ENCODE measurements around the gene ADAMTS17. TPM values are rescaled to one million over a fixed set of nuclear protein-coding genes. Genes with fewer than 3 reads are reported as not detected.
A peak's percentile ranks its signal among the peaks of the same experiment; 100 is the strongest.

The ADAMTS17 gene
- total RNA-seq, 1 experiment from 2014 or later, result 4.2 TPM

DNA sequence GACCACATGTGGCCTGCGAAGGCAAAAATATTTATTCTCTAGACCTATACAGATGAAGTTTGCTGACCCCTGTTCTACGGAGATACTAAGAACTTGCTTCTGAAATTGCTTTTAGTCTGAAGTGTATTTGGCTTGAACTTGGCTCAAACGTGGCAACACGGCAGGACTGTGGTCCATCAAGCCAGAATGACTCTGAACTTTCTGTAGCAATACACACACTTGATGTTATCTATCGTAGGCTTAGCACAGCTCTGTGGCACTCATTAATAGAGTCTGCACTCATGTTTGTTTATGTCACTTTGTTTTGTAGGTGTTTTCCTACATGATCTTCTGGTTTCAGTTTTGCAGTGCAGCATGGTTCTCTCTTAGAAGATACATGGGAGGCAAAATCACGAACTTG is 298.1 kb downstream of the ADAMTS17 start:
- Histone ChIP-seq H4K20me1 (ENCODE audit: insufficient read depth) (no peaks in the 10 kb centered on the region), H3K27ac (ENCODE audit: low read depth, low read length) (peak overlapping the region; percentile 63), H3K36me3 (ENCODE audit: control insufficient read depth in 1 of 2, insufficient read depth in 2 of 2, low read length in 2 of 2) (no peaks in the 10 kb centered on the region), H3K79me2 (ENCODE audit: insufficient read depth, low read length) (no peaks in the 10 kb centered on the region), H3K4me1 (ENCODE audit: control insufficient read depth in 1 of 2, insufficient read depth in 2 of 2, low read length in 2 of 2) (peaks cover 25 to 27% of the 10 kb centered on the region in 2 experiments), H3K9me2 (ENCODE audit: insufficient read depth) (no peaks in the 10 kb centered on the region), H3K27me3 (ENCODE audit: insufficient read depth, low read length) (no peaks in the 10 kb centered on the region), H3K9me3 (ENCODE audit: control insufficient read depth in 1 of 2, insufficient read depth in 1 of 2, low read depth in 1 of 2, low read length in 2 of 2) (no peaks in the 10 kb centered on the region), H3K4me2 (ENCODE audit: low read length) (peak overlapping the region; percentile 78), H3K4me3 (replicated peaks in 1 of 2; ENCODE audit: low read depth in 1 of 2, low read length in 2 of 2) (peak overlapping the region; percentile 15 to 46; a peak in 3 of 4 replicates), H2AFZ (ENCODE audit: low read depth, low read length, poor library complexity, severe bottlenecking) (peak overlapping the region; percentile 86), H3K9ac (ENCODE audit: low read length) (peak overlapping the region; percentile 46)
- DNase-seq (ENCODE audit: low read depth, low spot score), result no peak
- peak; percentile 33 for ATAC-seq
- BruUV-seq (replicated peaks), result no TSS peak
- no peak for TF ChIP-seq ELF1 (IDR thresholded peaks at IDR 0.05; ENCODE audit: borderline replicate concordance, low read depth)
- TF ChIP-seq EZH2phosphoT487 (IDR thresholded peaks at IDR 0.05; ENCODE audit: borderline replicate concordance), result no peak
- TF ChIP-seq SRF (IDR thresholded peaks at IDR 0.05; ENCODE audit: low read depth), result no peak
- TF ChIP-seq, protein P1, sequence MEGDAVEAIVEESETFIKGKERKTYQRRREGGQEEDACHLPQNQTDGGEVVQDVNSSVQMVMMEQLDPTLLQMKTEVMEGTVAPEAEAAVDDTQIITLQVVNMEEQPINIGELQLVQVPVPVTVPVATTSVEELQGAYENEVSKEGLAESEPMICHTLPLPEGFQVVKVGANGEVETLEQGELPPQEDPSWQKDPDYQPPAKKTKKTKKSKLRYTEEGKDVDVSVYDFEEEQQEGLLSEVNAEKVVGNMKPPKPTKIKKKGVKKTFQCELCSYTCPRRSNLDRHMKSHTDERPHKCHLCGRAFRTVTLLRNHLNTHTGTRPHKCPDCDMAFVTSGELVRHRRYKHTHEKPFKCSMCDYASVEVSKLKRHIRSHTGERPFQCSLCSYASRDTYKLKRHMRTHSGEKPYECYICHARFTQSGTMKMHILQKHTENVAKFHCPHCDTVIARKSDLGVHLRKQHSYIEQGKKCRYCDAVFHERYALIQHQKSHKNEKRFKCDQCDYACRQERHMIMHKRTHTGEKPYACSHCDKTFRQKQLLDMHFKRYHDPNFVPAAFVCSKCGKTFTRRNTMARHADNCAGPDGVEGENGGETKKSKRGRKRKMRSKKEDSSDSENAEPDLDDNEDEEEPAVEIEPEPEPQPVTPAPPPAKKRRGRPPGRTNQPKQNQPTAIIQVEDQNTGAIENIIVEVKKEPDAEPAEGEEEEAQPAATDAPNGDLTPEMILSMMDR (IDR thresholded peaks at IDR 0.05 in 2 of 3, conservative IDR thresholded peaks at IDR 0.05 in 1 of 3; ENCODE audit: borderline replicate concordance in 1 of 3, insufficient read depth in 1 of 3, low read depth in 2 of 3, low read length in 2 of 3), result no peak
- TF ChIP-seq EZH2 (IDR thresholded peaks at IDR 0.05), result no peak
- TF ChIP-seq ZNF274 (IDR thresholded peaks at IDR 0.05; ENCODE audit: low read depth, low read length), result no peak
- TF ChIP-seq ZFX (IDR thresholded peaks at IDR 0.05), result no peak
- no peak for TF ChIP-seq POLR2A (IDR thresholded peaks at IDR 0.05; ENCODE audit: borderline replicate concordance, extremely low read depth, insufficient read depth, insufficient read length)
- TF ChIP-seq TCF7L2 (IDR thresholded peaks at IDR 0.05; ENCODE audit: borderline replicate concordance, extremely low read depth, insufficient read depth, insufficient read length), result no peak
- no peak for TF ChIP-seq CBX3 (IDR thresholded peaks at IDR 0.05; ENCODE audit: low read depth)
- TF ChIP-seq EGR1 (IDR thresholded peaks at IDR 0.05; ENCODE audit: low read depth), result no peak
- TF ChIP-seq, protein P2, sequence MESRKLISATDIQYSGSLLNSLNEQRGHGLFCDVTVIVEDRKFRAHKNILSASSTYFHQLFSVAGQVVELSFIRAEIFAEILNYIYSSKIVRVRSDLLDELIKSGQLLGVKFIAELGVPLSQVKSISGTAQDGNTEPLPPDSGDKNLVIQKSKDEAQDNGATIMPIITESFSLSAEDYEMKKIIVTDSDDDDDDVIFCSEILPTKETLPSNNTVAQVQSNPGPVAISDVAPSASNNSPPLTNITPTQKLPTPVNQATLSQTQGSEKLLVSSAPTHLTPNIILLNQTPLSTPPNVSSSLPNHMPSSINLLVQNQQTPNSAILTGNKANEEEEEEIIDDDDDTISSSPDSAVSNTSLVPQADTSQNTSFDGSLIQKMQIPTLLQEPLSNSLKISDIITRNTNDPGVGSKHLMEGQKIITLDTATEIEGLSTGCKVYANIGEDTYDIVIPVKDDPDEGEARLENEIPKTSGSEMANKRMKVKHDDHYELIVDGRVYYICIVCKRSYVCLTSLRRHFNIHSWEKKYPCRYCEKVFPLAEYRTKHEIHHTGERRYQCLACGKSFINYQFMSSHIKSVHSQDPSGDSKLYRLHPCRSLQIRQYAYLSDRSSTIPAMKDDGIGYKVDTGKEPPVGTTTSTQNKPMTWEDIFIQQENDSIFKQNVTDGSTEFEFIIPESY (IDR thresholded peaks at IDR 0.05; ENCODE audit: extremely low read depth, insufficient replicate concordance, low read length), result no peak
- no peak for TF ChIP-seq JUND (IDR thresholded peaks at IDR 0.05)
- TF ChIP-seq CEBPB (IDR thresholded peaks at IDR 0.05; ENCODE audit: low read depth), result no peak
- TF ChIP-seq SIN3A (IDR thresholded peaks at IDR 0.05; ENCODE audit: low read depth), result no peak
- TF ChIP-seq YY1 (IDR thresholded peaks at IDR 0.05; ENCODE audit: extremely low read depth, insufficient replicate concordance, low read depth, low read length), result no peak
- TF ChIP-seq, protein P3, sequence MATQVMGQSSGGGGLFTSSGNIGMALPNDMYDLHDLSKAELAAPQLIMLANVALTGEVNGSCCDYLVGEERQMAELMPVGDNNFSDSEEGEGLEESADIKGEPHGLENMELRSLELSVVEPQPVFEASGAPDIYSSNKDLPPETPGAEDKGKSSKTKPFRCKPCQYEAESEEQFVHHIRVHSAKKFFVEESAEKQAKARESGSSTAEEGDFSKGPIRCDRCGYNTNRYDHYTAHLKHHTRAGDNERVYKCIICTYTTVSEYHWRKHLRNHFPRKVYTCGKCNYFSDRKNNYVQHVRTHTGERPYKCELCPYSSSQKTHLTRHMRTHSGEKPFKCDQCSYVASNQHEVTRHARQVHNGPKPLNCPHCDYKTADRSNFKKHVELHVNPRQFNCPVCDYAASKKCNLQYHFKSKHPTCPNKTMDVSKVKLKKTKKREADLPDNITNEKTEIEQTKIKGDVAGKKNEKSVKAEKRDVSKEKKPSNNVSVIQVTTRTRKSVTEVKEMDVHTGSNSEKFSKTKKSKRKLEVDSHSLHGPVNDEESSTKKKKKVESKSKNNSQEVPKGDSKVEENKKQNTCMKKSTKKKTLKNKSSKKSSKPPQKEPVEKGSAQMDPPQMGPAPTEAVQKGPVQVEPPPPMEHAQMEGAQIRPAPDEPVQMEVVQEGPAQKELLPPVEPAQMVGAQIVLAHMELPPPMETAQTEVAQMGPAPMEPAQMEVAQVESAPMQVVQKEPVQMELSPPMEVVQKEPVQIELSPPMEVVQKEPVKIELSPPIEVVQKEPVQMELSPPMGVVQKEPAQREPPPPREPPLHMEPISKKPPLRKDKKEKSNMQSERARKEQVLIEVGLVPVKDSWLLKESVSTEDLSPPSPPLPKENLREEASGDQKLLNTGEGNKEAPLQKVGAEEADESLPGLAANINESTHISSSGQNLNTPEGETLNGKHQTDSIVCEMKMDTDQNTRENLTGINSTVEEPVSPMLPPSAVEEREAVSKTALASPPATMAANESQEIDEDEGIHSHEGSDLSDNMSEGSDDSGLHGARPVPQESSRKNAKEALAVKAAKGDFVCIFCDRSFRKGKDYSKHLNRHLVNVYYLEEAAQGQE (IDR thresholded peaks at IDR 0.05; ENCODE audit: low read depth), result no peak
- TF ChIP-seq RAD21 (IDR thresholded peaks at IDR 0.05; ENCODE audit: low read depth), result no peak
- no peak for TF ChIP-seq FOSL1 (IDR thresholded peaks at IDR 0.05; ENCODE audit: low read depth)
- intact Hi-C loops (cut with micrococcal nuclease), result loop anchor here (5.0 kb wide), 1 partner anchor 294 kb away; no protein-coding TSS in a partner anchor
- ChIA-PET POLR2A (no interaction called here), CTCF (no interaction called here), RAD21 (ENCODE audit: low non-redundant PET in 1 of 2, low total read pairs in 2 of 2, uncharacterized antibody in 2 of 2, unreplicated experiment in 2 of 2) (no interaction called here)

Data from HCT116 (cell line).